ENCODE data around the gene VCL. TPM values are rescaled to one million over a fixed set of nuclear protein-coding genes. Genes with fewer than 3 reads are reported as not detected.

The VCL gene
- total and polyA plus RNA-seq, 9 of the 15 experiments (the other 6 are each of a cell fraction or from before 2014, with no cell fraction given), result 29.8 to 186 (median 76.4) TPM

DNA sequence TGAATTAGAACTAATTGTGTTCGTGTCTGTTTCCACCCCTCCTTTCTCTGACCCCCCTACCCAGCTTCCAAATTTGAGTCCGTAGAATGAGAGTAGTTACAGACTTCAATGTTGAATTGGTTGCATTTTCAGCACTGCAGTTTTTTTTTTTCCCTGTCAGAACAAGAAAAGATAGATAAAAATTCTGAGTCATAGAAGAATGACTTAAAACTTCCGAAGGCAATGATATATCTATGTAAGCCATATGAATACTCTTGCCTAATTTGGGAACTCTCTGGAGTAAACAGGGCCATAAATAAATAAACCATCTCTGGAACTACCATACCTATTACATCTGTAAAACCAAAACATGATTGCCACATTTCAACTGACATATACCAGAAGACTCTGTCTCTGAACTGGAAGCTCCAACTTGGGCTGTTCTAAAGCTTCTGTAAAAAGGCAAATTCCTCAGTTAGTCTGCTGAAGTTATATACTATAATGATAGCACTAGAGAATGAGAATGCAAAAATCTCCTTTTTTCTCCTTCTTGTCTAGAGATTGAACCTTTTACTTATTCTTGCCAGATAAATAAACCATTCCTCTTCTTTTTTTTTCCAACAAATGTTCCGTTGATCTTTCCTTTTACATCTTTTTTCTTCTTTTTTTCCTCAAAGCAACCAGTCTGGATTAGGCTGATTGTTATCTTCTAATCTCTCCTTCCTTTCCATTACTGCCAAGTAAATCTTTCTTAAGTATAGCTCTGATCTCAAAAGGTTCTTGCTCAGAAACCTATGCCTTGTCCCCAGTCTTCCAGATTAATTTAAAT is 23.5 kb downstream of the VCL start (continued):
- TF ChIP-seq, protein P1, sequence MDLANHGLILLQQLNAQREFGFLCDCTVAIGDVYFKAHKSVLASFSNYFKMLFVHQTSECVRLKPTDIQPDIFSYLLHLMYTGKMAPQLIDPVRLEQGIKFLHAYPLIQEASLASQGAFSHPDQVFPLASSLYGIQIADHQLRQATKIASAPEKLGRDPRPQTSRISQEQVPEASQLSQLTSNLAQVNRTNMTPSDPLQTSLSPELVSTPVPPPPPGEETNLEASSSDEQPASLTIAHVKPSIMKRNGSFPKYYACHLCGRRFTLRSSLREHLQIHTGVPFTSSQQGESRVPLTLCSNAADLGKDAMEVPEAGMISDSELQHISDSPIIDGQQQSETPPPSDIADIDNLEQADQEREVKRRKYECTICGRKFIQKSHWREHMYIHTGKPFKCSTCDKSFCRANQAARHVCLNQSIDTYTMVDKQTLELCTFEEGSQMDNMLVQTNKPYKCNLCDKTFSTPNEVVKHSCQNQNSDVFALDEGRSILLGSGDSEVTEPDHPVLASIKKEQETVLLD (IDR thresholded peaks at IDR 0.05), result peak; percentile 73
- TF ChIP-seq MCM3 (IDR thresholded peaks at IDR 0.05) (no peak), ELF2 (CRISPR knock-in tag; IDR thresholded peaks at IDR 0.05) (peak; percentile 55; the same call in 1 of the 2 replicates), MTA1 (IDR thresholded peaks at IDR 0.05; ENCODE audit: borderline replicate concordance) (peak; percentile 69), TFAM (CRISPR knock-in tag; conservative IDR thresholded peaks at IDR 0.05) (no peak), ZC3H8 (IDR thresholded peaks at IDR 0.05) (no peak), ZFX (CRISPR knock-in tag; IDR thresholded peaks at IDR 0.05) (no peak), SREBF1 (IDR thresholded peaks at IDR 0.05; ENCODE audit: borderline replicate concordance, low read depth, low read length) (no peak), ADNP (tag; IDR thresholded peaks at IDR 0.05) (peak; percentile 87), PYGO2 (tag; IDR thresholded peaks at IDR 0.05) (peak; percentile 40; the same call in 1 of the 2 replicates), TEAD1 (CRISPR knock-in tag; IDR thresholded peaks at IDR 0.05) (no peak; a peak in 1 of 4 replicates), ZSCAN32 (CRISPR knock-in tag; IDR thresholded peaks at IDR 0.05) (no peak), PHB2 (IDR thresholded peaks at IDR 0.05; ENCODE audit: low read depth) (0 out of 2 replicates have a peak, but pooled peaks have one; percentile 53), CEBPB (tag; IDR thresholded peaks at IDR 0.05) (peak; percentile 99), MCM2 (IDR thresholded peaks at IDR 0.05; ENCODE audit: low read depth) (no peak), TOE1 (IDR thresholded peaks at IDR 0.05; ENCODE audit: borderline replicate concordance) (no peak; the same call in 1 of the 2 replicates), TOE1 (CRISPR knock-in tag; IDR thresholded peaks at IDR 0.05; ENCODE audit: borderline replicate concordance, low read depth) (no peak), ZNF589 (CRISPR knock-in tag; IDR thresholded peaks at IDR 0.05; ENCODE audit: low read depth) (peak; percentile 93)
- TF ChIP-seq, protein P2, sequence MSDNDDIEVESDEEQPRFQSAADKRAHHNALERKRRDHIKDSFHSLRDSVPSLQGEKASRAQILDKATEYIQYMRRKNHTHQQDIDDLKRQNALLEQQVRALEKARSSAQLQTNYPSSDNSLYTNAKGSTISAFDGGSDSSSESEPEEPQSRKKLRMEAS (CRISPR knock-in tag; IDR thresholded peaks at IDR 0.05), result no peak
- TF ChIP-seq, protein P3, sequence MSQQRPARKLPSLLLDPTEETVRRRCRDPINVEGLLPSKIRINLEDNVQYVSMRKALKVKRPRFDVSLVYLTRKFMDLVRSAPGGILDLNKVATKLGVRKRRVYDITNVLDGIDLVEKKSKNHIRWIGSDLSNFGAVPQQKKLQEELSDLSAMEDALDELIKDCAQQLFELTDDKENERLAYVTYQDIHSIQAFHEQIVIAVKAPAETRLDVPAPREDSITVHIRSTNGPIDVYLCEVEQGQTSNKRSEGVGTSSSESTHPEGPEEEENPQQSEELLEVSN (IDR thresholded peaks at IDR 0.05; ENCODE audit: borderline replicate concordance in 1 of 2, extremely low read depth in 1 of 2, insufficient read depth in 1 of 2, insufficient read length in 1 of 2, low read depth in 1 of 2, low read length in 1 of 2, poor library complexity in 1 of 2, severe bottlenecking in 1 of 2), result no peak
- TF ChIP-seq, protein P4, sequence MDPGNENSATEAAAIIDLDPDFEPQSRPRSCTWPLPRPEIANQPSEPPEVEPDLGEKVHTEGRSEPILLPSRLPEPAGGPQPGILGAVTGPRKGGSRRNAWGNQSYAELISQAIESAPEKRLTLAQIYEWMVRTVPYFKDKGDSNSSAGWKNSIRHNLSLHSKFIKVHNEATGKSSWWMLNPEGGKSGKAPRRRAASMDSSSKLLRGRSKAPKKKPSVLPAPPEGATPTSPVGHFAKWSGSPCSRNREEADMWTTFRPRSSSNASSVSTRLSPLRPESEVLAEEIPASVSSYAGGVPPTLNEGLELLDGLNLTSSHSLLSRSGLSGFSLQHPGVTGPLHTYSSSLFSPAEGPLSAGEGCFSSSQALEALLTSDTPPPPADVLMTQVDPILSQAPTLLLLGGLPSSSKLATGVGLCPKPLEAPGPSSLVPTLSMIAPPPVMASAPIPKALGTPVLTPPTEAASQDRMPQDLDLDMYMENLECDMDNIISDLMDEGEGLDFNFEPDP (CRISPR knock-in tag; IDR thresholded peaks at IDR 0.05), result no peak
- TF ChIP-seq, protein P5, sequence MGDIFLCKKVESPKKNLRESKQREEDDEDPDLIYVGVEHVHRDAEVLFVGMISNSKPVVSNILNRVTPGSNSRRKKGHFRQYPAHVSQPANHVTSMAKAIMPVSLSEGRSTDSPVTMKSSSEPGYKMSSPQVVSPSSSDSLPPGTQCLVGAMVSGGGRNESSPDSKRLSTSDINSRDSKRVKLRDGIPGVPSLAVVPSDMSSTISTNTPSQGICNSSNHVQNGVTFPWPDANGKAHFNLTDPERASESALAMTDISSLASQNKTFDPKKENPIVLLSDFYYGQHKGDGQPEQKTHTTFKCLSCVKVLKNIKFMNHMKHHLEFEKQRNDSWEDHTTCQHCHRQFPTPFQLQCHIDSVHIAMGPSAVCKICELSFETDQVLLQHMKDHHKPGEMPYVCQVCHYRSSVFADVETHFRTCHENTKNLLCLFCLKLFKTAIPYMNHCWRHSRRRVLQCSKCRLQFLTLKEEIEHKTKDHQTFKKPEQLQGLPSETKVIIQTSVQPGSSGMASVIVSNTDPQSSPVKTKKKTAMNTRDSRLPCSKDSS (IDR thresholded peaks at IDR 0.05; ENCODE audit: low read depth, partially characterized antibody), result no peak

Measured in K562 (cell line).